Esophagus muscularis mucosa (tissue), 4 donors: ENCODE data around the gene ATG14. TPM values are rescaled to one million over a fixed set of nuclear protein-coding genes. Genes with fewer than 3 reads are reported as not detected.

Experiments
- DNase-seq: peaks from one replicate; pipeline ENCODE4 v3.0.0-alpha.2; 2017; ENCODE audit errors: extremely low spot score
- H3K27ac ChIP-seq, 4 donors: fragments of 200-600 bp; sonication (generic); replicated peaks in 1 of 4; 1 replicate in 3 of 4; 2 replicates in 1 of 4; pipeline ENCODE4 v1.5.1; 2016 to 2019; ENCODE audit warnings: mild to moderate bottlenecking in 1 of 4
- H3K27me3 ChIP-seq, 4 donors: fragments of 200-600 bp; sonication (generic); one replicate each; pipeline versions ENCODE4 v1.5.1 to v1.6.0; 2016 to 2019
- H3K36me3 ChIP-seq, 4 donors: fragments of 200-600 bp; sonication (generic); one replicate each; pipeline ENCODE4 v1.5.1; 2016 to 2019
- H3K4me1 ChIP-seq, 4 donors: fragments of 200-600 bp; sonication (generic); one replicate each; pipeline ENCODE4 v1.5.1; 2016 to 2019
- H3K4me3 ChIP-seq, 4 donors: fragments of 200-600 bp; sonication (generic); 1 replicate in 2 of 4; 2 replicates in 2 of 4; pipeline ENCODE4 v1.5.1; 2016 to 2019; ENCODE audit warnings: mild to moderate bottlenecking in 4 of 4, moderate library complexity in 1 of 4
- H3K9me3 ChIP-seq, 4 donors: fragments of 200-600 bp; sonication (generic); 1 replicate in 3 of 4; 2 replicates in 1 of 4; pipeline ENCODE4 v1.5.1; 2016 to 2019
- CTCF ChIP-seq, 3 experiments: fragments of 200-600 bp in 2 of 3; fragments of 450-650 bp in 1 of 3; sonication (generic) in 2 of 3; IDR thresholded peaks; one replicate each; pipeline ENCODE4 v1.5.1; 2017 to 2019; ENCODE audit warnings: antibody characterized with exemption in 3 of 3, mild to moderate bottlenecking in 2 of 3, moderate library complexity in 1 of 3
- EP300 ChIP-seq: sonication (generic); formaldehyde crosslinking; IDR thresholded peaks from one replicate; pipeline ENCODE4 v1.6.1; 2017; ENCODE audit warnings: antibody characterized with exemption
- POLR2A ChIP-seq: fragments of 450-650 bp; IDR thresholded peaks from one replicate; pipeline ENCODE4 v1.6.1; 2017; ENCODE audit warnings: antibody characterized with exemption, moderate library complexity, mild to moderate bottlenecking, low read depth
- POLR2AphosphoS5 ChIP-seq, 2 donors: sonication (generic); formaldehyde crosslinking; IDR thresholded peaks; one replicate each; pipeline ENCODE4 v1.6.1; 2017; ENCODE audit warnings: antibody characterized with exemption in 2 of 2
- WGBS: methylation state at CpG from one replicate; pipeline ENCODE4 v1.1.5; 2018; 5-methylcytosine and 5-hydroxymethylcytosine counted together
- intact Hi-C: fragments of 100-400 bp; cut with DNase I; formaldehyde crosslinking; loops from one replicate; pipeline ENCODE4 v1.15.1; 2023
- total RNA-seq, 4 donors: library from RNA; depleted of rRNA; stranded (reverse); fragments of >200 nt; gene quantifications; one replicate each; pipeline versions ENCODE4 v1.1.0 to v1.2.1, GENCODE V29; 2016

Gene ATG14
- total RNA-seq, 4 donors from 2014 or later: 13.2 to 19.5 (median 15.4) TPM

GRCh38 chr14:55333711-55334485 is 77.7 kb downstream of the ATG14 start:
- intact Hi-C loops: no loop called here
- no peaks in the 10 kb centered on the region for H3K9me3 ChIP-seq
- no peaks in the 10 kb centered on the region for H3K27me3 ChIP-seq
- peaks cover 13 to 52% (median 40%) of the 10 kb centered on the region in 4 donors for H3K4me1 ChIP-seq
- WGBS: 78% methylated on average over 4 of the region's 4 CpGs
- no peak for DNase-seq
- no peaks in the 10 kb centered on the region for H3K36me3 ChIP-seq
- H3K4me3 ChIP-seq: no peak overlapping the region
- no peak overlapping the region for H3K27ac ChIP-seq
- no peak for TF ChIP-seq CTCF (IDR thresholded peaks at IDR 0.05)
- no peak for TF ChIP-seq EP300
- no peak for TF ChIP-seq POLR2A
- no peak for TF ChIP-seq POLR2AphosphoS5 (IDR thresholded peaks at IDR 0.05)

- Histone ChIP-seq H3K36me3 (no peaks in the 10 kb centered on the region), H3K27ac (no peak overlapping the region), H3K9me3 (no peaks in the 10 kb centered on the region), H3K4me3 (no peak overlapping the region), H3K4me1 (peaks cover 21 to 60% (median 43%) of the 10 kb centered on the region in 4 donors), H3K27me3 (no peaks in the 10 kb centered on the region)
- intact Hi-C loops: no loop called here
- TF ChIP-seq CTCF (IDR thresholded peaks at IDR 0.05) (no peak), EP300 (no peak), POLR2A (no peak), POLR2AphosphoS5 (IDR thresholded peaks at IDR 0.05) (no peak)
- no peak for DNase-seq
- WGBS: 87% methylated on average over 7 of the region's 7 CpGs
Measured at GRCh38 chr14:55332654-55333570, 78.7 kb downstream of the ATG14 start.

- no peaks in the 10 kb centered on the region for H3K36me3 ChIP-seq
- H3K4me1 ChIP-seq: peaks cover 24 to 62% (median 43%) of the 10 kb centered on the region in 4 donors
- DNase-seq: no peak
- intact Hi-C loops: no loop called here
- no peak overlapping the region for H3K4me3 ChIP-seq
- H3K27ac ChIP-seq: peak overlapping the region in 1 of 4 donors; percentile 18
- H3K9me3 ChIP-seq: no peaks in the 10 kb centered on the region
- no peaks in the 10 kb centered on the region for H3K27me3 ChIP-seq
- TF ChIP-seq POLR2A (no peak), CTCF (IDR thresholded peaks at IDR 0.05) (no peak), POLR2AphosphoS5 (IDR thresholded peaks at IDR 0.05) (no peak), EP300 (no peak)
- WGBS: 72% methylated on average over 6 of the region's 6 CpGs
Measured at GRCh38 chr14:55329999-55330710, 81.5 kb downstream of the ATG14 start.

- 92% methylated on average over 3 of the region's 3 CpGs for WGBS
- TF ChIP-seq POLR2A: no peak
- Histone ChIP-seq H3K4me1 (peaks cover 21 to 44% (median 31%) of the 10 kb centered on the region in 4 donors), H3K4me3 (no peak overlapping the region), H3K27me3 (no peaks in the 10 kb centered on the region), H3K27ac (no peak overlapping the region), H3K36me3 (no peaks in the 10 kb centered on the region), H3K9me3 (peaks cover 0 to 4% (median 0%) of the 10 kb centered on the region in 4 donors)
- no peak for DNase-seq
- intact Hi-C loops: no loop called here
Measured at GRCh38 chr14:55328317-55328716, 83.3 kb downstream of the ATG14 start.
